ENCODE results near the gene RAET1G.

DNA sequence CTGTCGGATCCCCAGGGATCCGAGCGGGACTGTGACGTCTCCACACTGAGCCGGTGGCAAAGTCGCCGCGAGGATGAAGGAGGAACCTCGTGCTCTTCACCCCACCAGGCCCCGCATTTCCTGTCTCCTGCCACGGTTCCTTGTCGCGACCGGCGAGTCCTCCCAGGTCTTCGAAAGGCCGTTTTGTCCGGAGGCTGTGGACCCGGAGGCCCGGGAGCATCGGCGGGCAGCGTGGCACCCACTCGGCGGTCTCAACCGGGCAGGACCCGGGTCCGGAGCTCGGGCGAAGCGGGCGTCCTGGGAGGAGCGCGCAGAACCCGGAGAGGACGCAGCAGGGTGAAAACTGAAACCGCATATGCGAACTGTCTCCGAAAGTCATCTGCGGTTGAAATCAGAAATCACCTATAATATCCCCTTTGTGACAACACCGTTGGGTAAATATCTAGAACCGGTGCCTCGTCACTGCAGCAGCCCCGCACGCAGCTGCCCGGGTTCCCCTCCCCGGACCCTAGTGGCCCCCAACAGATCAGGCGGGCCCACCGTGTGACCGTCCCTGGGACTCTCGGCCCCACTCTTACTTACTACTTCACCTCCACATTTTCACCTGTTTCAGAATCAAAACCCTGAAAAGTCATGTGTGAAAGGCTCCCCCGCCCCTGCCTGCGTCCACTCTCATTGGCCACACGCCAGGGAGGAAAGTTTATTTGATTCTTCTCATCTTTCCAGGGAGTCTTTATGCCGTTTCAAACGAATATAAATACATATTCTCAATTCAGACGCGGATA is 15.8 kb upstream of the RAET1G start:
- TF ChIP-seq, protein P1, sequence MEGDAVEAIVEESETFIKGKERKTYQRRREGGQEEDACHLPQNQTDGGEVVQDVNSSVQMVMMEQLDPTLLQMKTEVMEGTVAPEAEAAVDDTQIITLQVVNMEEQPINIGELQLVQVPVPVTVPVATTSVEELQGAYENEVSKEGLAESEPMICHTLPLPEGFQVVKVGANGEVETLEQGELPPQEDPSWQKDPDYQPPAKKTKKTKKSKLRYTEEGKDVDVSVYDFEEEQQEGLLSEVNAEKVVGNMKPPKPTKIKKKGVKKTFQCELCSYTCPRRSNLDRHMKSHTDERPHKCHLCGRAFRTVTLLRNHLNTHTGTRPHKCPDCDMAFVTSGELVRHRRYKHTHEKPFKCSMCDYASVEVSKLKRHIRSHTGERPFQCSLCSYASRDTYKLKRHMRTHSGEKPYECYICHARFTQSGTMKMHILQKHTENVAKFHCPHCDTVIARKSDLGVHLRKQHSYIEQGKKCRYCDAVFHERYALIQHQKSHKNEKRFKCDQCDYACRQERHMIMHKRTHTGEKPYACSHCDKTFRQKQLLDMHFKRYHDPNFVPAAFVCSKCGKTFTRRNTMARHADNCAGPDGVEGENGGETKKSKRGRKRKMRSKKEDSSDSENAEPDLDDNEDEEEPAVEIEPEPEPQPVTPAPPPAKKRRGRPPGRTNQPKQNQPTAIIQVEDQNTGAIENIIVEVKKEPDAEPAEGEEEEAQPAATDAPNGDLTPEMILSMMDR (IDR thresholded peaks at IDR 0.05; ENCODE audit: borderline replicate concordance, extremely low read depth, low read length, poor library complexity, severe bottlenecking): no peak
- TF ChIP-seq EZH2 (IDR thresholded peaks at IDR 0.05; ENCODE audit: borderline replicate concordance, low read depth, low read length, severe bottlenecking): no peak

Measured in DND-41 (cell line).